Stimulated activated naive B cell treated with anti-CD40 and anti-IgM and Interleukin-4, amounts not matched to agents 10 μg/mL and 1 μg/mL and 100 μg/mL, for 72 hours (primary cell): ENCODE data around the gene PFKP.

Source experiments
- ATAC-seq, 2 donors: fragments of 150-1000 bp; cut with Tn5 transposase; replicated peaks; 2 replicates each; pipeline ENCODE4 v1.10.0; 2021; ENCODE audit warnings: moderate library complexity in 1 of 2
- DNase-seq: peaks from one replicate; pipeline ENCODE4 v3.0.0; 2021
- H3K27ac Mint-ChIP-seq: one replicate; pipeline ENCODE4 v1.8.0; 2022; ENCODE audit warnings: mild to moderate bottlenecking, mixed read lengths
- H3K27me3 Mint-ChIP-seq, 2 donors: one replicate each; pipeline ENCODE4 v1.8.0; 2022; ENCODE audit warnings: mixed read lengths in 2 of 2
- H3K36me3 Mint-ChIP-seq, 2 donors: one replicate each; pipeline ENCODE4 v1.8.0; 2022; ENCODE audit warnings: mixed read lengths in 2 of 2, mild to moderate bottlenecking in 1 of 2
- H3K4me1 Mint-ChIP-seq, 2 donors: one replicate each; pipeline ENCODE4 v1.8.0; 2022; ENCODE audit warnings: mixed read lengths in 2 of 2, mild to moderate bottlenecking in 1 of 2
- H3K4me3 Mint-ChIP-seq, 2 donors: one replicate each; pipeline ENCODE4 v1.8.0; 2022; ENCODE audit warnings: mild to moderate bottlenecking in 2 of 2, mixed read lengths in 2 of 2, moderate library complexity in 1 of 2
- H3K9me3 Mint-ChIP-seq, 2 donors: one replicate each; pipeline ENCODE4 v1.8.0; 2022; ENCODE audit warnings: mixed read lengths in 2 of 2, mild to moderate bottlenecking in 1 of 2

PFKP gene

GRCh38 chr10:3111621-3112163, 44.3 kb downstream of the PFKP start:
- DNase-seq (no peak), ATAC-seq (peak; percentile 68 to 69)
- Mint-ChIP-seq H3K4me1 (peaks cover 14 to 18% of the 10 kb centered on the region in 2 donors), H3K27me3 (no peaks in the 10 kb centered on the region), H3K36me3 (peaks cover 77 to 78% of the 10 kb centered on the region in 2 donors), H3K4me3 (peak overlapping the region in 1 of 2 donors; percentile 36), H3K27ac (peak overlapping the region; percentile 72), H3K9me3 (no peaks in the 10 kb centered on the region)

DNA sequence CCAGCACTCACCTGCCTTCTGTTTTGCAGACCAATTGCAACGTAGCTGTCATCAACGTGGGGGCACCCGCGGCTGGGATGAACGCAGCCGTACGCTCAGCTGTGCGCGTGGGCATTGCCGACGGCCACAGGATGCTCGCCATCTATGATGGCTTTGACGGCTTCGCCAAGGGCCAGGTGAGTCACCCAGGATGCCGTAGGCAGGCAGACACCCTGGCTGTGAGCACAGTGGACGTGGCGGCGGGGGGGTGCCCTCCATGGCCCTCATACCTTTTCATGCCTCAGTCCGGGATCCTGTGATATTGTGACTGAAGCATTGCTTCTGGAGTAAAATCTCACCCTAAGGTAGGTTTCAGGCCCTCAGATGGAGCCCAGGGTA, 46.0 kb downstream of the PFKP start:
- ATAC-seq (no peak), DNase-seq (no peak)
- H3K27ac Mint-ChIP-seq: no peak overlapping the region
- no peaks in the 10 kb centered on the region for H3K9me3 Mint-ChIP-seq
- no peak overlapping the region for H3K4me3 Mint-ChIP-seq
- H3K27me3 Mint-ChIP-seq: no peaks in the 10 kb centered on the region
- H3K4me1 Mint-ChIP-seq: peaks cover 14 to 18% of the 10 kb centered on the region in 2 donors
- peaks cover 78 to 86% of the 10 kb centered on the region in 2 donors for H3K36me3 Mint-ChIP-seq

GRCh38 chr10:3115685-3116084, 48.3 kb downstream of the PFKP start:
- DNase-seq (no peak), ATAC-seq (no peak)
- Mint-ChIP-seq H3K27ac (no peak overlapping the region), H3K9me3 (no peaks in the 10 kb centered on the region), H3K27me3 (no peaks in the 10 kb centered on the region), H3K4me3 (no peak overlapping the region), H3K4me1 (peaks cover 10 to 14% of the 10 kb centered on the region in 2 donors), H3K36me3 (peaks cover 71 to 84% of the 10 kb centered on the region in 2 donors)

DNA sequence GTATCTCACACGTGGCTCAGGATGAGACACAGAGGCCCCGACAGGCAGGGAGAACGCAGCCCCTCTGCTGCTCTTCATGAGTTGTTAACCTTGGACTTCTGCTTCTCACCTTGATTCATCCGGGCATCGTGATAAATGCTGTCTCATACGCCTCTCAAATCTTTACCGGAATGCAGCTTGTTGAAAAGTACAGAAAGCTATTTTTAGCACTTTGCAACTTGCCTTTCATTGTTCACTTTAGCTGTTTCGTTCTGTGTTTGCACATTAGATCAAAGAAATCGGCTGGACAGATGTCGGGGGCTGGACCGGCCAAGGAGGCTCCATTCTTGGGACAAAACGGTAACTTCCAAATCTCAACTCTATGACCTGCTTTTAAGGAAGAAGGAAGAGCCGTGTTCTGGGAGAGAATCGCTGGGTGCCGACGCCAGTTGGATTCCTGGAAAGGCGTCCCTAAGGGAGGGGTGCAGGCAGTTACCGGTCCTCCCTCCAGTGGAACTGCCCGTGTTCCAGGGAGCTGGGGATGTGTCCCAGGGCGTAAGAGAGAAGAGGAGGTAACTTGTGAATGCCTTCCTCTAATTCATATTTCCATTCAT, 49.3 kb downstream of the PFKP start:
- no peak for ATAC-seq
- no peak overlapping the region for H3K4me3 Mint-ChIP-seq
- no peaks in the 10 kb centered on the region for H3K27me3 Mint-ChIP-seq
- peaks cover 71 to 80% of the 10 kb centered on the region in 2 donors for H3K36me3 Mint-ChIP-seq
- H3K9me3 Mint-ChIP-seq: no peaks in the 10 kb centered on the region
- DNase-seq: no peak
- peak overlapping the region; percentile 20 for H3K27ac Mint-ChIP-seq
- H3K4me1 Mint-ChIP-seq: peaks cover 3 to 5% of the 10 kb centered on the region in 2 donors

DNA sequence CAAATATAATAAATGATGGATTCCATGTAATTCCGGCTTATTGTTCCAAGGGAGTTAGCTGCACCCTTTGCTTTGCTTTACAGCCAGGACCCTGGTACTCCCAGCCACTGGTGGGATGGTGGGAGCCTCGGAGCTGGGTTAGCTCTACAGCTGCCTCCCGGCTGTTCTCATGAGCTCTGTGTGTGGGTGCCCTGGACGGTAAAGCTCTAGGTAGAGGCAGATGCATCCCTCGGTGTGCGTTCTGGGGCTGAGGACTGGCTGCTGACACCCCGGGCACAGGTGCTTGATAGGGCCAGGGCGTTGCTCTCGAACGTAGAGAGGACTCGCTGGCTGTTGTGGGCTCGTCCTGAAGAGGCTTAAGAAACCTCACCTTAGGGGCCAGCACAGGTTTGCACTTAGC, 50.1 kb downstream of the PFKP start:
- Mint-ChIP-seq H3K4me1 (no peaks in the 10 kb centered on the region), H3K9me3 (no peaks in the 10 kb centered on the region), H3K36me3 (peaks cover 72 to 81% of the 10 kb centered on the region in 2 donors), H3K4me3 (no peak overlapping the region), H3K27me3 (no peaks in the 10 kb centered on the region), H3K27ac (no peak overlapping the region)
- DNase-seq (no peak), ATAC-seq (no peak)

DNA sequence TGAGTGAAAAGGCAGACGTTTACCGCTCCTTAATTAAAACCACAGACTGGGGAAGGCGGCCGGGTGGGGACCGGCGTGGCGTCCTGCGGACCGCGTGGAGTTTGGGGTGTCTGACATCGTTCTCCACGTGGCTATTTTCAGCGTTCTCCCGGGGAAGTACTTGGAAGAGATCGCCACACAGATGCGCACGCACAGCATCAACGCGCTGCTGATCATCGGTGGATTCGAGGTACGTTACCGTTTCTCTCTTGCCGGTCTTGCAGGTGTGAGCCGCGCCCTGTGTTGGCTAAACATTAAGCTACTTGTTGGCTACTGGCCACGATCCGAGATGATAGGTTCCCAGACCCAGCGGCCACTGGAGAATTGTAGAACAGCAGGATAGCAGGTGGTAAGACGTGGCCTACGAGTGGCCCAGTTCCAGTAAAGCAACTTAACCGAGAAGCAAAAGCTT, 51.3 kb downstream of the PFKP start:
- DNase-seq: no peak
- Mint-ChIP-seq H3K27ac (no peak overlapping the region), H3K36me3 (peaks cover 71 to 80% of the 10 kb centered on the region in 2 donors), H3K9me3 (no peaks in the 10 kb centered on the region), H3K4me3 (no peak overlapping the region), H3K4me1 (no peaks in the 10 kb centered on the region), H3K27me3 (no peaks in the 10 kb centered on the region)
- ATAC-seq: no peak

DNA sequence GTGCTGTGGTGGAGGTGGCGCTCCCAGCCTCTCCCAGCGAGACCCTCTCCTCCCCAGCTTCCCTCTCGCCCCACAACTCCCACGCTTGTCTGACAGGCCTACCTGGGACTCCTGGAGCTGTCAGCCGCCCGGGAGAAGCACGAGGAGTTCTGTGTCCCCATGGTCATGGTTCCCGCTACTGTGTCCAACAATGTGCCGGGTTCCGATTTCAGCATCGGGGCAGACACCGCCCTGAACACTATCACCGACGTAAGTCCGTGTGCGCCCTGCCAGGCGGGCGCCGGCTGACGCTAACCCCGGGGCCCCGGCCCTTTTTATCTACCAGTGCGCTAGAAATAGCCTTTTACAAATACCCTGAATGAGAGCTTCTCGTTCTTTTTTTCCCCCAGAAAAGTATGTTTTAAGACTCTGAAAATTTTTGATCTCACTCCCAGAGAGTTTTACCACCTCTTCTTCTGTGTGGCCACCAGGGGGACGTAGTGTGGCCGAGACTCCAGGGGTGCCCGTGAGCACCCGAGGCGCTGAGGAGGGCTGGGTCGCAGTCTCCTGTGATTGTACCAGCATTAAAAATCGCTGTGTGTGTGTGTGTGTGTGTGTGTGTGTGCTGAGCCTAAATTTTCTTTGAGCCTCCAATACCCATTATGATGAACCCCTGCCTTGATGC, 52.6 kb downstream of the PFKP start:
- no peaks in the 10 kb centered on the region for H3K27me3 Mint-ChIP-seq
- H3K4me1 Mint-ChIP-seq: no peaks in the 10 kb centered on the region
- DNase-seq (no peak), ATAC-seq (peak in 1 of 2 donors; percentile 38)
- H3K9me3 Mint-ChIP-seq: no peaks in the 10 kb centered on the region
- H3K4me3 Mint-ChIP-seq: no peak overlapping the region
- H3K36me3 Mint-ChIP-seq: peaks cover 67 to 78% of the 10 kb centered on the region in 2 donors
- H3K27ac Mint-ChIP-seq: peak overlapping the region; percentile 47

- H3K27me3 Mint-ChIP-seq: no peaks in the 10 kb centered on the region
- H3K9me3 Mint-ChIP-seq: no peaks in the 10 kb centered on the region
- no peak overlapping the region for H3K4me3 Mint-ChIP-seq
- peaks cover 0 to 2% of the 10 kb centered on the region in 2 donors for H3K4me1 Mint-ChIP-seq
- no peak overlapping the region for H3K27ac Mint-ChIP-seq
- peaks cover 56 to 77% of the 10 kb centered on the region in 2 donors for H3K36me3 Mint-ChIP-seq
- DNase-seq (no peak), ATAC-seq (no peak)
These were observed 54.7 kb downstream of the PFKP start for GRCh38 chr10:3122034-3122433.

- ATAC-seq: no peak
- no peak overlapping the region for H3K27ac Mint-ChIP-seq
- peaks cover 0 to 2% of the 10 kb centered on the region in 2 donors for H3K4me1 Mint-ChIP-seq
- no peaks in the 10 kb centered on the region for H3K9me3 Mint-ChIP-seq
- no peaks in the 10 kb centered on the region for H3K27me3 Mint-ChIP-seq
- DNase-seq: no peak
- H3K4me3 Mint-ChIP-seq: no peak overlapping the region
- peaks cover 52 to 76% of the 10 kb centered on the region in 2 donors for H3K36me3 Mint-ChIP-seq
These were observed 55.3 kb downstream of the PFKP start for GRCh38 chr10:3122486-3123205.

DNA sequence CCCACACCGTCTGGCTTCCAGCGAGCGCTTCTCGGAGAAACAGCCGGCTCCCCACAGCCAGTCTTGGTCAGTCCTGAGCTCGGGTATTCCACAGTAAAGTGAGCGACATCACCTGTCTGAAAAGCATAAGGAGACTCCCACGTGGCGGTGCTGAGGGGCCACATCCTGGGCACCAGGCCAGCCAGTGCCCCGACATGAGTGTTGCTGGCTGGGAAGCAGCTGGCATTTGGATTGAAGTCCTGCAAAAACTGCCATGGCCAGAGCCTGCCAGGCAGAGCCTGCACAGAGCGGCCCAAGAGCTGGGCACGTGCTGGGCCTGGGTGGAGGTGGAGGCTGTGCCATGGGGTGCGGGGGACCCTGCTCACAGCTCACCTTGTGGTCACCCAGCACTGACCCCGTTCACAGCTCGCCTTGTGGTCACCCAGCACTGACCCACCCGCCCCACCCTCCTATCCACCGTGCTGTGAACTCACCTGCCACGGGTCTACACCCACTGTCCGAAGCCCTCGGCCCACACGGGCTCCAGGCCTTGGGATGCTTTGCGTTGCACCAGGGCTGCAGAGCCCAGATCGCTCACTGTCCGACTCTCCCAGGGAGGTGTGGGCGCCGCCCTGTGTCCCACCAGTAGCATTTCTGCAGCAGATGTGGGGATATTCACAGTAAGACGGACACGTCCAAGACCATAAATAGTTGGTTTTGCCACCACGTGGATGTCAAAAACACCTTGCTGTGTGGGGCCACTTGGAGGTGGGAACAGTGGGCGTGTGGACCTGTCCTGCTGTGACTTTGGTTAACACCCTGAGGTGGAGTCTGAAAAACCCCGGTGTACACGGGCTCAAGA, 56.4 kb downstream of the PFKP start:
- no peak overlapping the region for H3K4me3 Mint-ChIP-seq
- no peak overlapping the region for H3K27ac Mint-ChIP-seq
- peaks cover 0 to 1% of the 10 kb centered on the region in 2 donors for H3K9me3 Mint-ChIP-seq
- peaks cover 52 to 78% of the 10 kb centered on the region in 2 donors for H3K36me3 Mint-ChIP-seq
- DNase-seq: no peak
- H3K27me3 Mint-ChIP-seq: no peaks in the 10 kb centered on the region
- ATAC-seq: no peak
- peaks cover 0 to 2% of the 10 kb centered on the region in 2 donors for H3K4me1 Mint-ChIP-seq

DNA sequence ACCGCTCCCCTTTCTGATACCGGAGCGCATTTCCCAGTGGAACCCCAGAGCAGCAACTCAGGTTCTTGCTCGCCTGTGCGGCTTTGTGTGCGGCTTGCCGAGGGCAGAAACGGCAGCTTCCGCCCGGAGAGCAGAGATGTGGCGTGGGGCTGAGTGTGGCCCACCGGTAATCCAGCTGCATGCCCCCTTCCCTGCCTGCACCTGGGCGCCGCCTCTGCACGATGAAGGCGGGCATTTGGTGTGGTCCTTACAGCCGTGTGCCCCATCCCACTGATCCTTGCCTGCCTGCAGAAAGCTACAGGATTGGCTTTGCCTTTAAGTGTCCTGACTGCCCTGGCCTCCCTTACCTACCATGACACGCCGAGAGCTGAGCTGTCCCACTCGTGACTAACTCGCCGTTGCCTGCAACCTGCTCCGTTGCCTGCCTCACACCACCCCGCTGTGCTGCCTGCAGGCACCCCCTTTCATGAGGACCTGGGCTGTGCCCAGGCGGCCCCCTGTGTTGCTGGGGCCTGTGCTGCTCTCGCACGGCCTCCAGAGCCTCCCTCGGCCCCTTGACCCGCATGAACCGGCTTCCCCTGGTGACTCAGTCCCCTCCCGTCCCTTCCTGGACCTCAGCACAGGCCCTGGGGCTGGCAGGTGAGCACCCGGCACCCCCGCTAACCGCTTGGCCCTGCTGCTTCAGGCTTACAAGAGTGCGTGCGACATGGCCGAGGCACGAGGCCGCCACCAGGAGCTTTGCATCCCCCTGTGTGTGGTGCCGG, 57.2 kb downstream of the PFKP start:
- Mint-ChIP-seq H3K27ac (peak overlapping the region; percentile 25), H3K4me3 (no peak overlapping the region), H3K9me3 (peaks cover 0 to 1% of the 10 kb centered on the region in 2 donors), H3K4me1 (peaks cover 0 to 2% of the 10 kb centered on the region in 2 donors), H3K36me3 (peaks cover 56 to 81% of the 10 kb centered on the region in 2 donors), H3K27me3 (no peaks in the 10 kb centered on the region)
- no peak for ATAC-seq
- no peak for DNase-seq

DNA sequence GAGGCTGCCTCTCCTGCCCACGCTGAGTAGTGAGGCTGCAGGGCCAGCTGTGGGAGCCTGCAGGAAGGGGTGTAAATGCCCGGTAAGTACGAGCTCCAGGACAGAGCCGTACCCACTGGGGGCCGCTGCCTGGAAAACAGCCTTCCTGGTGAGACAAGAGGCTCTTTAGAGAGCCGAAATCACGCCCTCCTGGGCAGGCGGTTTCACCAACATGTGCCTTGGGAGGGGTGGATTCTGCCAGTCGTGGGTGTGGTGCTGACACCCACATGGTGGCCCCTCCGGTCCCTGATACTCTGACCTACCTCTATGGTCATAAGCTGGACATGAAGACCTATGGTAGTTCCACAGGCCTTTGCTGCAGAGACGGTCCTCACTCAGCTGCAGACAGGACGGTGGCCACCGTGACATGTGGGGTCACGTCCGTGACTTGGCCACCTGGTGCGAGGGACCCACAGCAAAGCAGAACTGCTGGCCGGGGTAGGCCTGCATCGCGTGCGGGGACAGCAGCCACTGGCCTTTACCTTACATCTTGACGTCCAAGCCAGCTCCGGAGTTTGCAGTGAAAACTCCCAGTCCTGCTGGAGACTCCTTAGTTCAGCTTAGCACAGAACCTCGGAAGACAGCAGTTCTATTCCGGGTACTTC, 58.3 kb downstream of the PFKP start:
- H3K27me3 Mint-ChIP-seq: no peaks in the 10 kb centered on the region
- H3K27ac Mint-ChIP-seq: no peak overlapping the region
- DNase-seq (no peak), ATAC-seq (no peak)
- H3K36me3 Mint-ChIP-seq: peaks cover 59 to 84% of the 10 kb centered on the region in 2 donors
- H3K4me1 Mint-ChIP-seq: peaks cover 0 to 2% of the 10 kb centered on the region in 2 donors
- peaks cover 0 to 1% of the 10 kb centered on the region in 2 donors for H3K9me3 Mint-ChIP-seq
- H3K4me3 Mint-ChIP-seq: no peak overlapping the region

- DNase-seq (no peak), ATAC-seq (no peak)
- Mint-ChIP-seq H3K4me1 (peaks cover 0 to 2% of the 10 kb centered on the region in 2 donors), H3K27ac (peak overlapping the region; percentile 9), H3K4me3 (no peak overlapping the region), H3K9me3 (peaks cover 0 to 1% of the 10 kb centered on the region in 2 donors), H3K36me3 (peaks cover 56 to 82% of the 10 kb centered on the region in 2 donors), H3K27me3 (no peaks in the 10 kb centered on the region)
These were observed 58.9 kb downstream of the PFKP start for GRCh38 chr10:3126249-3126648.
